Omental fat pad (tissue), 4 donors: ENCODE data around the gene PPP1R16B. TPM values are rescaled to one million over a fixed set of nuclear protein-coding genes. Genes with fewer than 3 reads are reported as not detected.
A peak's percentile ranks its signal among the peaks of the same experiment; 100 is the strongest.

Source experiments
- ATAC-seq: fragments of 150-250 bp; one replicate; pipeline ENCODE4 v1.9.1; 2016; ENCODE audit warnings: mild to moderate bottlenecking, moderate library complexity; ENCODE audit not compliant: low FRiP score
- DNase-seq: peaks from one replicate; pipeline ENCODE4 v3.0.0-alpha.2; 2019; ENCODE audit warnings: low spot score
- total RNA-seq, 4 donors: library from RNA; depleted of rRNA; stranded (reverse); fragments of >200 nt; gene quantifications; one replicate each; pipeline ENCODE4 v1.1.0, GENCODE V29; 2016
- TF ChIP-seq, protein P1 (sequence below), 3 donors: fragments of 450-650 bp; IDR thresholded peaks; one replicate each; pipeline ENCODE4 v1.5.1; 2016 to 2017; ENCODE audit warnings: antibody characterized with exemption in 3 of 3, mild to moderate bottlenecking in 3 of 3, moderate library complexity in 2 of 3

PPP1R16B gene
- 10 to 100 TPM in 3 of 4 donors, 1 to 10 TPM in 1; 7.1 to 48.4 (median 21.6) TPM for total RNA-seq

DNA sequence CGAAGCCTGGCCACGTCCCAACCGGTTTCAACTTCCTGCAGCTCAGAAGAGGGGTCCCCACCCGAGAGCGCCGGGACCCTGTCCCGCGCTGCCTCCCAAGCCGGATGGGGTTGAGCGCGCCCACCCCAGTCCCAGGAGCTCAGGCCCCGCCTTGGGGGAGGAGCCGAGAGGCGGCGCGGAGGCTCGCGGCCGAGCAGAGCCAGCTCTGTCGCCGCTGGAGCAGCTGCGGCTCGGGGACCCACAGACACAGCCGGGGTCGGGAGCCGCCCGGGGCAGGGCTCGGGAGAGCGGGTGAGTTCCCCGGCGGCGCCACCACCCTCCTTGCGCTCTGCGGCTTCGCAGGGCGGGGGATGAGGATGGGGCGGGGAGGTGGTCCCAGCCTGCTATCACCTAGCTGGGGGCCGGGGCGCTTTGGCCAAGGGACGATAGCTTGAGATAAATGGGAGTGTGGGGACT is at the start of gene PPP1R16B:
Gene PPP1R16B (plus strand): TSS at position 196 of the 456 bp plus-strand sequence. CDS start 30,229 bp downstream, outside the sequence.
- TF ChIP-seq, protein P1, sequence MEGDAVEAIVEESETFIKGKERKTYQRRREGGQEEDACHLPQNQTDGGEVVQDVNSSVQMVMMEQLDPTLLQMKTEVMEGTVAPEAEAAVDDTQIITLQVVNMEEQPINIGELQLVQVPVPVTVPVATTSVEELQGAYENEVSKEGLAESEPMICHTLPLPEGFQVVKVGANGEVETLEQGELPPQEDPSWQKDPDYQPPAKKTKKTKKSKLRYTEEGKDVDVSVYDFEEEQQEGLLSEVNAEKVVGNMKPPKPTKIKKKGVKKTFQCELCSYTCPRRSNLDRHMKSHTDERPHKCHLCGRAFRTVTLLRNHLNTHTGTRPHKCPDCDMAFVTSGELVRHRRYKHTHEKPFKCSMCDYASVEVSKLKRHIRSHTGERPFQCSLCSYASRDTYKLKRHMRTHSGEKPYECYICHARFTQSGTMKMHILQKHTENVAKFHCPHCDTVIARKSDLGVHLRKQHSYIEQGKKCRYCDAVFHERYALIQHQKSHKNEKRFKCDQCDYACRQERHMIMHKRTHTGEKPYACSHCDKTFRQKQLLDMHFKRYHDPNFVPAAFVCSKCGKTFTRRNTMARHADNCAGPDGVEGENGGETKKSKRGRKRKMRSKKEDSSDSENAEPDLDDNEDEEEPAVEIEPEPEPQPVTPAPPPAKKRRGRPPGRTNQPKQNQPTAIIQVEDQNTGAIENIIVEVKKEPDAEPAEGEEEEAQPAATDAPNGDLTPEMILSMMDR (IDR thresholded peaks at IDR 0.05) = no peak
- DNase-seq (no peak), ATAC-seq (peak; percentile 62)

DNA sequence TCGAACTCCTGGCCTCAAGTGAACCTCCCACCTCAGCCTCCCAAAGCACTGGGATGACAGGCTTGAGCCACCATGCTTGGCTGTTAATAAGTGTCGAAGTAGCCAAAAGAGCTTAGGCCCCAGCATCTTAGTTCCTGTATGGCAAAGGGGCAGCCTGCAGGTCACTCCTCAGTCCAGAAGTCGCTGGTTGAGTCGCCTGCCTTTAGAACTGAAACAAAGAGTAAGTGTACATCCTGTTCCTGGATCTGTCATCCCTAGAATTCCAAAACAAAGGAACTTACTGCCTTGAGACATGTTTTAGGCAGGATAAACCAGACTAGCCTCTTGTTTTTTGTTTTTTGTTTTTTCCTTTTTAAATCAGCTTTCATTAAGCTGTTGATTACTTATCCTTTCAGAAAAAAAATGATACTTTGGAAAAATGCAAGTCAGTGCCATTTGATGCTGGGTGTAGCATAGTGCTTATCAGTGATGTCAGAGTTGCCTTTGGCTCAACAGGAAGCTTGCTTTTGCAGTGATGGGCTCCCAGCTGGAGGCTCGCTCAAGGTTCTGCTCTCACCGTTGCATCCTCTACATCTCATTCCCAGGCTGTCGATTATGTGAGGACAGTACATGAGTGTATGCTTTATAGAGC is 48.2 kb upstream of the PPP1R16B start:
- no peak for ATAC-seq
- TF ChIP-seq, protein P1 (IDR thresholded peaks at IDR 0.05) = no peak
- DNase-seq = no peak

DNA sequence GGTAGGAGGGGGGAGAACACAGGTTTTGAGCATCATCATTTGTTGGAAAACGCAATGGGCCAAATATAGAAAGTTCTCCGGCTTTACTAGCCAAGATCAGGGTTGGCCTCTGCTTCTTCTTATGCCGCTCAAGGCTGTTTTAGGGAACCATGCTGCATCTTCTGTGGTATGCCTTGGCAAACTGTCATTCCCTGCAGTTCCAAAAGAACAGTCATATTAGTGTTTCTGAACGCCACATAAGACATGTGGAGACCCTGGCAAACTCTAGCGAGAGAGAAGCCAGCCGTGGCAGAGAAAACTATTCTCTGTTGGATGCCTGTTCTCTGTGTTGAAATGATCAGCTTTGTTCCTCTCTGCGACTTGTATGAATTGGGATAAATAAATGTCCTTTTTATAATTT is 46.4 kb upstream of the PPP1R16B start:
- ATAC-seq (no peak), DNase-seq (no peak)
- TF ChIP-seq, protein P1 (IDR thresholded peaks at IDR 0.05) = no peak

DNA sequence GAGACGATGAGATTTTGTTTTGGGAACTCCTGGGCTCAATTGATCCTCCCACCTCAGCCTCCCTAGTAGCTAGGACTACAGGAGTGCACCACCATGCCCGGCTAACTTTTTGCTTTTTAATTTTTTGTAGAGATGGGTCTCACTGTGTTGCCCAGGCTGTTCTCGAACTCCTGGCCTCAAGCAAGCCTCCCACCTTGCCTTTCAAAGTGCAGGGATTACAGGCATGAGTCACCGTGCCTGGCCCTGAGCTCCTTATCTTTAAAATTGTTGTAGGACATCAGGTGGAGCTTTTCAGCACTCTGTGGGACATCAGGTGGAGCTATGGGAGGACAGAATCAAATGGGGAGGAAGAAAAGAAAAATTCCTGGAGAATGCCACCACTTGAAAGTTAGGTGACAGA is 44.5 kb upstream of the PPP1R16B start:
- DNase-seq (no peak), ATAC-seq (no peak)
- TF ChIP-seq, protein P1 (IDR thresholded peaks at IDR 0.05) = no peak

DNA sequence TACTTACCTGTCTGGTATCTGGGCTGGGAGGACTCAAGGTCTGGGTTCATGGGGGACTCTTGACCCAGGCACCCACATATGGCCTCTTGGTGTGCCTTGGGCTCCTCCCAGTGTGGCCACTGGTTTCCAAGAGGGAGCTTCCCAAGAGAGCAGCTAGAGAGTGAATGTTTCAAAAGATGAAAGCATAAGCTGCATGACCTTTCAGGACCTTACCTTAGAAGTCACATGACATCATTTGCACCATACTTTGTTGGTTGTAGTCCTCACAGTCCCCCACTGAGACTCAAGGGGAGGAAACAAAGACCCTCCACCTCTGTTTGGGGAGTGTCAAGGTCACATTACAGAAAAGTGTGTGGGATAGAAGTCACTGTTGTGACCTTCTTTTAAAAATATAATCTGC is 43.3 kb upstream of the PPP1R16B start:
- DNase-seq = no peak
- TF ChIP-seq, protein P1 (IDR thresholded peaks at IDR 0.05) = no peak
- ATAC-seq = no peak

DNA sequence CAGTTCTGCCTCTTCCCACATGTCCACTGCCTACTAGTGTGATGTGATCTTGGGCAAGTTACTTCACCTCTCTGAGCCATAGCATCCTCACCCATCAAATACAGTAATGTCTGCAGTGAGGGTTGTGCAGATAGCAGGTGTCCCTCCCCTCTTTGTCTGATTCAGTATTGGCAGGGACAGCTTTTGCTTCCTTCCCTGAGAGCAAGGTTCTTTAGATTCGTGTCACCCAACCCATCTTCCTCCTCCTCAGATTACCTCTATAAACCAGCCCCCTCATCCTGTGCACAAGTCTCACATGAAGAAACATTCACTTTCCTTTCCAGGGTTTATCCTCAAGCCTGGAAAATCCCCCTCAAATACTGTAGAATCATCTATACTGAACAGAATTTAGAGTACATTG is 41.9 kb upstream of the PPP1R16B start:
- no peak for ATAC-seq
- TF ChIP-seq, protein P1 (IDR thresholded peaks at IDR 0.05) = no peak
- DNase-seq = no peak
